GM12878 (cell line): ENCODE data around the gene R3HDM2. TPM values are rescaled to one million over a fixed set of nuclear protein-coding genes. Genes with fewer than 3 reads are reported as not detected.

Experiments used
- ATAC-seq: fragments of 200-7000 bp; cut with Tn5 transposase; 3 replicates; pipeline ENCODE4 v1.9.1; 2020; ENCODE audit warnings: mild to moderate bottlenecking, moderate library complexity
- BruUV-seq: library from RNA; stranded (reverse); fragments of 400-500 nt; replicated peaks from 2 replicates; lab custom pipeline; 2021; lab: Mats Ljungman, UMichigan
- CTCF ChIA-PET: fragments of 300-600 bp; sonication (Branson Sonifier 250); formaldehyde crosslinking; extraction: SDS; loops from one replicate; lab custom pipeline; 2021; ENCODE audit warnings: inconsistent platforms; lab: Yijun Ruan, JAX
- POLR2A ChIA-PET: fragments of 350-600 bp; formaldehyde crosslinking; extraction: SDS; loops from one replicate; lab custom pipeline; 2021; ENCODE audit warnings: inconsistent platforms; lab: Charles Lee
- RAD21 ChIA-PET: fragments of 300-600 bp; sonication (Branson Sonifier 250); formaldehyde crosslinking; loops from one replicate; lab custom pipeline; 2023; ENCODE audit warnings: antibody characterized with exemption; ENCODE audit not compliant: unreplicated experiment; lab: Charles Lee
- SMC1A ChIA-PET: fragments of 300-600 bp; sonication (Branson Sonifier 250); formaldehyde crosslinking; loops from one replicate; lab custom pipeline; 2023; ENCODE audit not compliant: unreplicated experiment, uncharacterized antibody; lab: Charles Lee
- DNase-seq: peaks from one replicate; pipeline ENCODE4 v3.0.0-alpha.2; 2011; ENCODE audit warnings: low read depth, low spot score
- FAIRE-seq: peaks from 3 replicates; lab custom pipeline; 2011; peaks lifted over from hg19 to GRCh38; lab: Jason Lieb, UNC
- H2AFZ ChIP-seq: 2 replicates; pipeline ENCODE4 v1.6.0; 2011; ENCODE audit warnings: low read depth, low read length, control low read depth; ENCODE audit not compliant: control insufficient read depth
- H3K27ac ChIP-seq: 2 replicates; pipeline ENCODE4 v1.5.1; 2011; ENCODE audit warnings: control low read depth; ENCODE audit not compliant: control insufficient read depth, insufficient read depth
- H3K27me3 ChIP-seq, 2 experiments: replicated peaks in 1 of 2; 2 replicates each; pipeline versions ENCODE4 v1.6.0 to v1.6.1; 2011; ENCODE audit warnings: low read length in 1 of 2; ENCODE audit not compliant: control insufficient read depth in 2 of 2, insufficient read depth in 2 of 2
- H3K36me3 ChIP-seq, 2 experiments: 2 replicates each; pipeline ENCODE4 v1.5.1; 2011; ENCODE audit warnings: low read length in 1 of 2; ENCODE audit not compliant: control insufficient read depth in 2 of 2, insufficient read depth in 2 of 2
- H3K4me1 ChIP-seq: 2 replicates; pipeline ENCODE4 v1.6.1; 2011; ENCODE audit warnings: mild to moderate bottlenecking, low read length, moderate library complexity, mixed read lengths; ENCODE audit not compliant: control insufficient read depth, insufficient read depth
- H3K4me2 ChIP-seq: 2 replicates; pipeline ENCODE4 v1.6.0; 2011; ENCODE audit warnings: control low read depth; ENCODE audit not compliant: control insufficient read depth, insufficient read depth
- H3K4me3 ChIP-seq: fragments of 200-600 bp; sonication (generic); 2 replicates; pipeline ENCODE4 v1.5.1; 2016
- H3K79me2 ChIP-seq: 2 replicates; pipeline ENCODE4 v1.6.0; 2011; ENCODE audit warnings: low read length; ENCODE audit not compliant: control insufficient read depth, insufficient read depth
- H3K9ac ChIP-seq: 2 replicates; pipeline ENCODE4 v1.8.0; 2011; ENCODE audit warnings: low read length, control low read depth, mixed read lengths; ENCODE audit not compliant: control insufficient read depth, insufficient read depth
- H3K9me3 ChIP-seq: replicated peaks from 3 replicates; pipeline ENCODE4 v1.5.1; 2011; ENCODE audit warnings: mild to moderate bottlenecking, low read length; ENCODE audit not compliant: control insufficient read depth, insufficient read depth
- H4K20me1 ChIP-seq: 2 replicates; pipeline ENCODE4 v1.6.0; 2011; ENCODE audit not compliant: control insufficient read depth, insufficient read depth
- CHD4 ChIP-seq: fragments of 200-600 bp; sonication (generic); IDR thresholded peaks from 2 replicates; pipeline ENCODE4 v1.6.1; 2016; ENCODE audit warnings: mild to moderate bottlenecking
- POLR2AphosphoS5 ChIP-seq: IDR thresholded peaks from 2 replicates; pipeline ENCODE4 v1.6.1; 2011; ENCODE audit warnings: mild to moderate bottlenecking, low read length, inconsistent platforms
- RAD21 ChIP-seq: IDR thresholded peaks from 2 replicates; pipeline ENCODE4 v1.6.1; 2011; ENCODE audit warnings: mild to moderate bottlenecking, low read depth, low read length, moderate library complexity; ENCODE audit not compliant: insufficient read depth
- RELA ChIP-seq: fragments of 450-650 bp; IDR thresholded peaks from 2 replicates; pipeline ENCODE4 v1.8.0; 2014; ENCODE audit warnings: borderline replicate concordance; ENCODE audit not compliant: partially characterized antibody
- SMAD1 ChIP-seq: fragments of 450-650 bp; IDR thresholded peaks from 2 replicates; pipeline ENCODE4 v1.6.1; 2018; ENCODE audit warnings: mild to moderate bottlenecking, low read depth; ENCODE audit not compliant: partially characterized antibody
- WGBS: methylation state at CpG from one replicate; pipeline ENCODE4 v1.1.6; 2016; ENCODE audit warnings: low lambda C conversion rate; ENCODE audit not compliant: insufficient replicate concordance, insufficient coverage; ENCODE audit errors: missing lambda C conversion rate; 5-methylcytosine and 5-hydroxymethylcytosine counted together
- in situ Hi-C: fragments of 300-500 bp; cut with MboI; formaldehyde crosslinking; loops from 9 replicates; pipeline ENCODE4 v1.14.3; 2018; ENCODE audit warnings: mixed read lengths
- intact Hi-C: fragments of 100-400 bp; cut with micrococcal nuclease; formaldehyde crosslinking; loops from one replicate; pipeline ENCODE4 v1.14.2; 2022; ENCODE audit not compliant: unreplicated experiment
- polyA plus RNA-seq, 11 experiments: library from polyadenylated mRNA; depleted of rRNA in 4 of 11; unstranded in 6 of 11; stranded (reverse) in 5 of 11; fragments of >200 nt; fragmentation: Nextera tagmentation in 4 of 11; fragmentation: Illumina TruSeq in 1 of 11; extraction: Ambion mirVana in 4 of 11; extraction: Trizol in 1 of 11; gene quantifications; 1 replicate in 1 of 11; 2 replicates in 10 of 11; pipeline versions ENCODE4 v1.2.1 to v1.2.3, GENCODE V29; 2011 to 2016; ENCODE audit warnings: inconsistent platforms in 2 of 11, missing spikeins in 2 of 11, low read depth in 1 of 11
- total RNA-seq, 4 experiments: library from RNA; depleted of rRNA in 3 of 4; stranded (reverse); fragments of >200 nt in 3 of 4; fragmentation: Illumina TruSeq in 1 of 4; extraction: Trizol in 1 of 4; gene quantifications; 2 replicates each; pipeline versions ENCODE4 v1.2.1 to v1.2.3, GENCODE V29; 2013 to 2021
- TF ChIP-seq, protein P1 (sequence below): IDR thresholded peaks from 2 replicates; pipeline ENCODE4 v1.6.1; 2011; ENCODE audit warnings: mild to moderate bottlenecking, low read depth, low read length, moderate library complexity; ENCODE audit not compliant: insufficient replicate concordance
- TF ChIP-seq, protein P2 (sequence below): IDR thresholded peaks from 2 replicates; pipeline ENCODE4 v1.6.1; 2012; ENCODE audit warnings: mild to moderate bottlenecking, low read depth, low read length

The R3HDM2 gene
- total and polyA plus RNA-seq, 10 of the 15 experiments (the other 5 are each of a cell fraction or from before 2014, with no cell fraction given): 4.6 to 26.1 (median 11.2) TPM

DNA sequence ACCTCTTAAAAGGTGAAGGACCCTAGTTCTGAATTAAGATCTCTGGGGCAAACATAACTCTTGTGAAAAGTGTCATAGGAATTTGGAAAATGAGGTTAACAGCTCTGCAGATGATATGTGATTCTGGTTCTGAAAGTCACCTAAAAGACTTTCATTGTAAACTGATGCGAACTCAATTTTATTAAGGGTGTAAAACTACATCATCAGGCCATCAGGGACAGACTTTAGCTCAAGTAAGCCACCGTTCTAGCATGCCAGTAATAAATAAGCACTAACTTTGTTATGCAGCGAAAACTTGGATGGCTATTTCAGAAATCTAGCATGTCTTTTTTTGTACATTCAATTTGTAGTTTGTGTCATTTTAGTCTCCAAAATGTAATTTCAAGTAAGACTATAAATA lies 61.6 kb downstream of the R3HDM2 start:
- TF ChIP-seq, protein P1, sequence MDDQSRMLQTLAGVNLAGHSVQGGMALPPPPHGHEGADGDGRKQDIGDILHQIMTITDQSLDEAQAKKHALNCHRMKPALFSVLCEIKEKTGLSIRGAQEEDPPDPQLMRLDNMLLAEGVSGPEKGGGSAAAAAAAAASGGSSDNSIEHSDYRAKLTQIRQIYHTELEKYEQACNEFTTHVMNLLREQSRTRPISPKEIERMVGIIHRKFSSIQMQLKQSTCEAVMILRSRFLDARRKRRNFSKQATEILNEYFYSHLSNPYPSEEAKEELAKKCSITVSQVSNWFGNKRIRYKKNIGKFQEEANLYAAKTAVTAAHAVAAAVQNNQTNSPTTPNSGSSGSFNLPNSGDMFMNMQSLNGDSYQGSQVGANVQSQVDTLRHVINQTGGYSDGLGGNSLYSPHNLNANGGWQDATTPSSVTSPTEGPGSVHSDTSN: no peak
- TF ChIP-seq CHD4: no peak
- no peak for TF ChIP-seq RAD21
- TF ChIP-seq SMAD1: no peak
- no peak for TF ChIP-seq RELA
- no peak for TF ChIP-seq POLR2AphosphoS5
- TF ChIP-seq, protein P2, sequence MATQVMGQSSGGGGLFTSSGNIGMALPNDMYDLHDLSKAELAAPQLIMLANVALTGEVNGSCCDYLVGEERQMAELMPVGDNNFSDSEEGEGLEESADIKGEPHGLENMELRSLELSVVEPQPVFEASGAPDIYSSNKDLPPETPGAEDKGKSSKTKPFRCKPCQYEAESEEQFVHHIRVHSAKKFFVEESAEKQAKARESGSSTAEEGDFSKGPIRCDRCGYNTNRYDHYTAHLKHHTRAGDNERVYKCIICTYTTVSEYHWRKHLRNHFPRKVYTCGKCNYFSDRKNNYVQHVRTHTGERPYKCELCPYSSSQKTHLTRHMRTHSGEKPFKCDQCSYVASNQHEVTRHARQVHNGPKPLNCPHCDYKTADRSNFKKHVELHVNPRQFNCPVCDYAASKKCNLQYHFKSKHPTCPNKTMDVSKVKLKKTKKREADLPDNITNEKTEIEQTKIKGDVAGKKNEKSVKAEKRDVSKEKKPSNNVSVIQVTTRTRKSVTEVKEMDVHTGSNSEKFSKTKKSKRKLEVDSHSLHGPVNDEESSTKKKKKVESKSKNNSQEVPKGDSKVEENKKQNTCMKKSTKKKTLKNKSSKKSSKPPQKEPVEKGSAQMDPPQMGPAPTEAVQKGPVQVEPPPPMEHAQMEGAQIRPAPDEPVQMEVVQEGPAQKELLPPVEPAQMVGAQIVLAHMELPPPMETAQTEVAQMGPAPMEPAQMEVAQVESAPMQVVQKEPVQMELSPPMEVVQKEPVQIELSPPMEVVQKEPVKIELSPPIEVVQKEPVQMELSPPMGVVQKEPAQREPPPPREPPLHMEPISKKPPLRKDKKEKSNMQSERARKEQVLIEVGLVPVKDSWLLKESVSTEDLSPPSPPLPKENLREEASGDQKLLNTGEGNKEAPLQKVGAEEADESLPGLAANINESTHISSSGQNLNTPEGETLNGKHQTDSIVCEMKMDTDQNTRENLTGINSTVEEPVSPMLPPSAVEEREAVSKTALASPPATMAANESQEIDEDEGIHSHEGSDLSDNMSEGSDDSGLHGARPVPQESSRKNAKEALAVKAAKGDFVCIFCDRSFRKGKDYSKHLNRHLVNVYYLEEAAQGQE: no peak

More for the DNA sequence above, 61.6 kb downstream of the R3HDM2 start:
- ChIA-PET RAD21 (no interaction called here), CTCF (interaction anchor here (0.7 to 1.7 kb wide), 2 partner anchors 15 to 50 kb away, joined by 3 read pairs; no protein-coding TSS in a partner anchor), SMC1A (no interaction called here), POLR2A (no interaction called here)
- Histone ChIP-seq H3K4me2 (no peak overlapping the region), H3K9ac (no peak overlapping the region), H3K27ac (no peak overlapping the region), H3K4me1 (no peaks in the 10 kb centered on the region), H3K36me3 (no peaks in the 10 kb centered on the region), H3K79me2 (no peaks in the 10 kb centered on the region), H4K20me1 (no peaks in the 10 kb centered on the region), H3K9me3 (no peaks in the 10 kb centered on the region; the same call in 1 of the 3 replicates), H3K4me3 (no peak overlapping the region), H2AFZ (no peak overlapping the region), H3K27me3 (no peaks in the 10 kb centered on the region)
- in situ Hi-C loops: no loop called here
- ATAC-seq (no peak), FAIRE-seq (no peak), DNase-seq (no peak)
- no TSS peak for BruUV-seq
- intact Hi-C loops: no loop called here
- WGBS: 82% methylated on average over 3 of the region's 3 CpGs
